Measurements from ENCODE around the gene MFRP. TPM values are rescaled to one million over a fixed set of nuclear protein-coding genes. Genes with fewer than 3 reads are reported as not detected.

Gene MFRP
- total RNA-seq, 1 experiment from 2014 or later: not detected

DNA sequence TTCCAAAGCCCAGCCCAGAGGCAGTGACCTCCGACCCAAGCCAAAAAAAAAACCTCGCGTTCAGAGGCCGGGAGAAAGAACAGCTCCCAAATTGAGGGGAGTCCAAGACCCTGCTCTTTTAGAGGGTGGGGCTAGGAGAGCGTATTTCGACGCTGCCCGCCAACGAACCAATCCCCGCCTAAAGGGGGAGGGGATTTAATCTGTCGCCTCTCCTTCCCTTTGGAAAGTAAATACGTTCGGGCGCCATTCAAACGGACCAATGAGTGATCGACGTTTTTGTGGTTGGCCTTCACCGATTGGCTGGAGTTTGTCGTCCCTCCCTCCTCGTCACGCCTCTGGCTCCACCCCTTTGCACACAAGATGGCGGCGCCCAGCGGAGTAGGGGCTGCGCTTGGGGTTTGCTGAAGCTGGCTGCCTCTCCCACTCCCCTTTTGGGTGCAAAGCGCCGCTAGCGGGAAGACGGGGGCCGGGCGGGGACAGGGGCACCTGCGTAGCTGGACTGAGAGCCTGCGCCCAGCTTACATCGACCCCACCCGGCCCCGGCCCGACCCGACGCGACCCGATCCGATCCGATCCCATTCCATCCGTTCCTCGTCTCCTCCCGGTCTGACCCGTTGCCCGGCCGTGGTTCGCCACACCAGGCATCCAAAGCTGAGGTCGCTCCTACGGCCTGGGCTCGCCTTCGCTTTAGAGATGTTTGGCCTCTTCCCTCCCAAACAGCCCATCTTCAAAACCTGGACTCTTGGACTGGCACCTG, 12.2 kb downstream of the MFRP start, which contains the start of gene RNF26:
Gene RNF26, plus strand, starts transcription at position 354 of the 757 bp plus-strand sequence. CDS start 596 bp downstream, outside the sequence.
- ChIA-PET POLR2A (interaction anchor here (1.1 to 1.3 kb wide), 2 partner anchors 15 to 19 kb away, joined by 4 to 5 read pairs; no protein-coding TSS in a partner anchor), CTCF (interaction anchor here (0.9 to 2.5 kb wide), 11 partner anchors 8 to 181 kb away, joined by 3 to 48 read pairs (median 5); partner anchors contain the start of genes CBL, MCAM and USP2)
- Mint-ChIP-seq H3K27me3 (ENCODE audit: low read depth) (peaks cover 11% of the 10 kb centered on the region), H3K4me1 (peaks cover 44% of the 10 kb centered on the region), H3K9me3 (no peaks in the 10 kb centered on the region), H3K27ac (peak within 1 kb of the TSS; percentile 100), H3K36me3 (peaks cover 7% of the 10 kb centered on the region), H3K4me3 (peak within 1 kb of the TSS; percentile 100)
- DNase-seq (ENCODE audit: low spot score) (peak; percentile 95), ATAC-seq (peak; percentile 82)
- TF ChIP-seq, protein P1, sequence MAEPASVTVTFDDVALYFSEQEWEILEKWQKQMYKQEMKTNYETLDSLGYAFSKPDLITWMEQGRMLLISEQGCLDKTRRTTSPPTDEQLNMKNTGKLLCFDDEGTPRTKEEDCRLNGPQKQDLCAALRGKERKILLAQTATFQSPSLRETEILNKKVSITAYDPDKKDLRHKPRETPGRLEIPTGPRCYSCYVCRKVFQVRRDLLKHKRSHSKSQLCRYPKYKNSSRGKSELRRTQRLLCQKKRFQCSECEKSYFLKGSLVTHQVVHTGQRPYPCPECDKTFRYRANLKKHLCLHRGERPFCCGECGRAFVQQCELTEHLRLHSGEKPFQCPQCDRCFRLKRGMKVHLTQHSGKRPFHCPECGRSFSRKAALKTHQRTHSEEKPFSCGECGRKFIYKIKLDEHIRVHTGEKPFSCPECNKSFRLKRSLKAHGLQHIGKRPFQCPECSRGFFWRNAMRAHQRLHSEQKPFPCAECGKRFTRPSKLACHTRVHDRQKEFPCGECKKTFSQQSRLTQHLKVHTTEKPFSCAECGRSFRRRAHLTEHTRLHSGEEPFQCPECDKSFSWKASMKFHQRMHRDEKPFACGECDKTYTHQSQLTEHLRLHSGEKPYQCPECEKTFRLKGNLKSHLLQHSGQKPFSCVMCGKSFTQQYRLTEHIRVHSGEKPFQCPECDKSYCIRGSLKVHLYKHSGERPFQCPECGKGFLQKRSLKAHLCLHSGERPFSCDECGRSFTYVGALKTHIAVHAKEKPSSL (CRISPR knock-in tag; conservative IDR thresholded peaks at IDR 0.05): no peak
- TF ChIP-seq, protein P2, sequence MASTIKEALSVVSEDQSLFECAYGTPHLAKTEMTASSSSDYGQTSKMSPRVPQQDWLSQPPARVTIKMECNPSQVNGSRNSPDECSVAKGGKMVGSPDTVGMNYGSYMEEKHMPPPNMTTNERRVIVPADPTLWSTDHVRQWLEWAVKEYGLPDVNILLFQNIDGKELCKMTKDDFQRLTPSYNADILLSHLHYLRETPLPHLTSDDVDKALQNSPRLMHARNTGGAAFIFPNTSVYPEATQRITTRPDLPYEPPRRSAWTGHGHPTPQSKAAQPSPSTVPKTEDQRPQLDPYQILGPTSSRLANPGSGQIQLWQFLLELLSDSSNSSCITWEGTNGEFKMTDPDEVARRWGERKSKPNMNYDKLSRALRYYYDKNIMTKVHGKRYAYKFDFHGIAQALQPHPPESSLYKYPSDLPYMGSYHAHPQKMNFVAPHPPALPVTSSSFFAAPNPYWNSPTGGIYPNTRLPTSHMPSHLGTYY (CRISPR knock-in tag; IDR thresholded peaks at IDR 0.05): no peak
- TF ChIP-seq, protein P3, sequence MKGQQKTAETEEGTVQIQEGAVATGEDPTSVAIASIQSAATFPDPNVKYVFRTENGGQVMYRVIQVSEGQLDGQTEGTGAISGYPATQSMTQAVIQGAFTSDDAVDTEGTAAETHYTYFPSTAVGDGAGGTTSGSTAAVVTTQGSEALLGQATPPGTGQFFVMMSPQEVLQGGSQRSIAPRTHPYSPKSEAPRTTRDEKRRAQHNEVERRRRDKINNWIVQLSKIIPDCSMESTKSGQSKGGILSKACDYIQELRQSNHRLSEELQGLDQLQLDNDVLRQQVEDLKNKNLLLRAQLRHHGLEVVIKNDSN (CRISPR knock-in tag; IDR thresholded peaks at IDR 0.05): peak; percentile 35; the same call in 1 of the 2 replicates
- TF ChIP-seq ESRRA (CRISPR knock-in tag; IDR thresholded peaks at IDR 0.05; ENCODE audit: borderline replicate concordance) (no peak), ARID4B (CRISPR knock-in tag; IDR thresholded peaks at IDR 0.05; ENCODE audit: borderline replicate concordance) (peak; percentile 67; the same call in 1 of the 2 replicates), IRF2 (CRISPR knock-in tag; IDR thresholded peaks at IDR 0.05; ENCODE audit: borderline replicate concordance, low read depth) (no peak), CREM (CRISPR knock-in tag; IDR thresholded peaks at IDR 0.05) (peak; percentile 79), JAZF1 (CRISPR knock-in tag; IDR thresholded peaks at IDR 0.05) (no peak), KAT7 (CRISPR knock-in tag; IDR thresholded peaks at IDR 0.05; ENCODE audit: borderline replicate concordance) (no peak), NR2C2 (CRISPR knock-in tag; IDR thresholded peaks at IDR 0.05) (no peak), ZNF232 (CRISPR knock-in tag; IDR thresholded peaks at IDR 0.05) (peak; percentile 56; the same call in 1 of the 2 replicates), ZNF121 (CRISPR knock-in tag; IDR thresholded peaks at IDR 0.05) (no peak), ZNF512 (CRISPR knock-in tag; IDR thresholded peaks at IDR 0.05; ENCODE audit: borderline replicate concordance) (no peak), ZNF263 (CRISPR knock-in tag; IDR thresholded peaks at IDR 0.05; ENCODE audit: low read depth) (no peak), ZNF138 (CRISPR knock-in tag; conservative IDR thresholded peaks at IDR 0.05) (no peak), MYBL2 (CRISPR knock-in tag; IDR thresholded peaks at IDR 0.05) (peak; percentile 99), RELA (CRISPR knock-in tag; IDR thresholded peaks at IDR 0.05; ENCODE audit: borderline replicate concordance) (0 out of 2 replicates have a peak, but pooled peaks have one; percentile 31)
- TF ChIP-seq, protein P4, sequence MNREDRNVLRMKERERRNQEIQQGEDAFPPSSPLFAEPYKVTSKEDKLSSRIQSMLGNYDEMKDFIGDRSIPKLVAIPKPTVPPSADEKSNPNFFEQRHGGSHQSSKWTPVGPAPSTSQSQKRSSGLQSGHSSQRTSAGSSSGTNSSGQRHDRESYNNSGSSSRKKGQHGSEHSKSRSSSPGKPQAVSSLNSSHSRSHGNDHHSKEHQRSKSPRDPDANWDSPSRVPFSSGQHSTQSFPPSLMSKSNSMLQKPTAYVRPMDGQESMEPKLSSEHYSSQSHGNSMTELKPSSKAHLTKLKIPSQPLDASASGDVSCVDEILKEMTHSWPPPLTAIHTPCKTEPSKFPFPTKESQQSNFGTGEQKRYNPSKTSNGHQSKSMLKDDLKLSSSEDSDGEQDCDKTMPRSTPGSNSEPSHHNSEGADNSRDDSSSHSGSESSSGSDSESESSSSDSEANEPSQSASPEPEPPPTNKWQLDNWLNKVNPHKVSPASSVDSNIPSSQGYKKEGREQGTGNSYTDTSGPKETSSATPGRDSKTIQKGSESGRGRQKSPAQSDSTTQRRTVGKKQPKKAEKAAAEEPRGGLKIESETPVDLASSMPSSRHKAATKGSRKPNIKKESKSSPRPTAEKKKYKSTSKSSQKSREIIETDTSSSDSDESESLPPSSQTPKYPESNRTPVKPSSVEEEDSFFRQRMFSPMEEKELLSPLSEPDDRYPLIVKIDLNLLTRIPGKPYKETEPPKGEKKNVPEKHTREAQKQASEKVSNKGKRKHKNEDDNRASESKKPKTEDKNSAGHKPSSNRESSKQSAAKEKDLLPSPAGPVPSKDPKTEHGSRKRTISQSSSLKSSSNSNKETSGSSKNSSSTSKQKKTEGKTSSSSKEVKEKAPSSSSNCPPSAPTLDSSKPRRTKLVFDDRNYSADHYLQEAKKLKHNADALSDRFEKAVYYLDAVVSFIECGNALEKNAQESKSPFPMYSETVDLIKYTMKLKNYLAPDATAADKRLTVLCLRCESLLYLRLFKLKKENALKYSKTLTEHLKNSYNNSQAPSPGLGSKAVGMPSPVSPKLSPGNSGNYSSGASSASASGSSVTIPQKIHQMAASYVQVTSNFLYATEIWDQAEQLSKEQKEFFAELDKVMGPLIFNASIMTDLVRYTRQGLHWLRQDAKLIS (CRISPR knock-in tag; IDR thresholded peaks at IDR 0.05; ENCODE audit: borderline replicate concordance): no peak
